ENCODE measurements around the gene SLAMF6. TPM values are rescaled to one million over a fixed set of nuclear protein-coding genes. Genes with fewer than 3 reads are reported as not detected.

The SLAMF6 gene
- total and polyA plus RNA-seq, 2 experiments from 2014 or later, result not detected

GRCh38 chr1:160541622-160542302 is 18.7 kb upstream of the SLAMF6 start:
- no peak overlapping the region for H3K4me2 ChIP-seq (ENCODE audit: unreplicated experiment)
- no peak for DNase-seq
- no peaks in the 10 kb centered on the region for H3K9me2 ChIP-seq (ENCODE audit: insufficient read depth)
- no peaks in the 10 kb centered on the region for H3K79me2 ChIP-seq (ENCODE audit: insufficient read depth)
- WGBS, 2 experiments (ENCODE audit: low coverage in 1 of 2, low lambda C conversion rate in 2 of 2, missing lambda C conversion rate in 2 of 2), result 3 to 5% methylated on average over 1 of the region's 1 CpG
- no peak overlapping the region for H2AFZ ChIP-seq
- H4K20me1 ChIP-seq (ENCODE audit: insufficient read depth), result no peaks in the 10 kb centered on the region
- no peak for TF ChIP-seq EZH2phosphoT487 (IDR thresholded peaks at IDR 0.05; ENCODE audit: insufficient read depth, low read depth)
- no peak for TF ChIP-seq EZH2 (IDR thresholded peaks at IDR 0.05; ENCODE audit: insufficient read depth, poor library complexity, severe bottlenecking)
- H3K4me1 ChIP-seq (ENCODE audit: insufficient read depth), result no peaks in the 10 kb centered on the region
- in situ Hi-C loops (cut with MboI), result no loop called here
- no peaks in the 10 kb centered on the region for H3K27me3 ChIP-seq (replicated peaks; ENCODE audit: insufficient read depth)
- H3F3A ChIP-seq (ENCODE audit: insufficient read depth), result no peaks in the 10 kb centered on the region
- H3K27ac ChIP-seq, result no peak overlapping the region
- H3K9me3 ChIP-seq (ENCODE audit: low read depth), result no peaks in the 10 kb centered on the region
- H3K4me3 ChIP-seq, result no peak overlapping the region
- H3K9ac ChIP-seq, result no peak overlapping the region
- no peaks in the 10 kb centered on the region for H3K36me3 ChIP-seq (ENCODE audit: low read depth)

- no peaks in the 10 kb centered on the region for H3K27me3 ChIP-seq (replicated peaks; ENCODE audit: insufficient read depth)
- H3K4me2 ChIP-seq (ENCODE audit: unreplicated experiment), result no peak overlapping the region
- H2AFZ ChIP-seq, result no peak overlapping the region
- no peaks in the 10 kb centered on the region for H3K79me2 ChIP-seq (ENCODE audit: insufficient read depth)
- H3F3A ChIP-seq (ENCODE audit: insufficient read depth), result no peaks in the 10 kb centered on the region
- in situ Hi-C loops (cut with MboI), result no loop called here
- no peak overlapping the region for H3K4me3 ChIP-seq
- no peaks in the 10 kb centered on the region for H3K9me3 ChIP-seq (ENCODE audit: low read depth)
- H3K9me2 ChIP-seq (ENCODE audit: insufficient read depth), result no peaks in the 10 kb centered on the region
- no peaks in the 10 kb centered on the region for H3K4me1 ChIP-seq (ENCODE audit: insufficient read depth)
- H3K36me3 ChIP-seq (ENCODE audit: low read depth), result no peaks in the 10 kb centered on the region
- no peak overlapping the region for H3K27ac ChIP-seq
- no peak for DNase-seq
- H4K20me1 ChIP-seq (ENCODE audit: insufficient read depth), result no peaks in the 10 kb centered on the region
- TF ChIP-seq EZH2phosphoT487 (IDR thresholded peaks at IDR 0.05; ENCODE audit: insufficient read depth, low read depth) (no peak), EZH2 (IDR thresholded peaks at IDR 0.05; ENCODE audit: insufficient read depth, poor library complexity, severe bottlenecking) (no peak)
- no peak overlapping the region for H3K9ac ChIP-seq
These were observed 17.8 kb upstream of the SLAMF6 start for GRCh38 chr1:160540859-160541233.

DNA sequence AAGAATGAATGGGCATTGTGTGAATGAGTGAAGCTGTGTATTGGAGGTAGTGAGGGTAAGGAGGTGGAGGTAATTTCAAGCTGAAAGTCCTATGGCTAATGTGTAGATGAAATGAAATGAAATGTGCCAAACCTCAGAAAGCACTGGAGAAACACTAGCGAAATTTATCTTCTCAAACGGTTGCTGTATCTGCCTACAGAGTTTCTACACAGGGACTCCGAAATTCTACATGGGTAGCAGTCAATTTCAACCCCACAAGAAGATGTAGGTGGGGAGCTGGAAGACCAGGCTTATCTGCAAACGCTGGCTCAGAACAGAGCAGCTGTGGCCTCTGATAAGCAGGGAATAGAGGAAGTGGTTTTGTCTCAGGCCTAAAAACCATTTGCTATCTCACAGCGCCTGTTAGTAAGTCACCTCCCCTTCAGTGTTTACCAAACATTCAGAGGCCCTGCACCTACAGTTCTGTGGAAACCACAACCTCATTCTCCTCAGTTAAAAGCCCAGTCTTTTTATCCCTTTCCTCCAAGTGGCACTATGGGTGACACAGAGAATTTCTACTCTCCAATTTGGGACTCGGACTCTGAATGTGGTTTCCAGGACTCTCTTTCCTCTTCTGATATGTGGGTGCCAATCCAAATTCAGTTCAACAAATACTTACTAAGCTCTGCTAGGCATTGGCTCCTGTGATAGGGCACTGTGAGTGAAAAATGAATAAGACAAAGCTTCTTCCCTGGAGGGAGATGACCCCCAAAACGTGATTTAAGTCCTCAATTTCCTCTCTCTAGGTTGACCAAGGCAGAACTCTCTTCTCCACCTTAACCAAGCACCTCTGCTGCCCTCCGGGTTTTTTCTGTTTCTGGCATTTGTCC is 17.2 kb upstream of the SLAMF6 start:
- H3F3A ChIP-seq (ENCODE audit: insufficient read depth), result no peaks in the 10 kb centered on the region
- H3K79me2 ChIP-seq (ENCODE audit: insufficient read depth), result no peaks in the 10 kb centered on the region
- in situ Hi-C loops (cut with MboI), result no loop called here
- no peaks in the 10 kb centered on the region for H3K9me2 ChIP-seq (ENCODE audit: insufficient read depth)
- no peak overlapping the region for H3K27ac ChIP-seq
- 10 to 14% methylated on average over 8 of the region's 8 CpGs for WGBS, 2 experiments (ENCODE audit: low coverage in 1 of 2, low lambda C conversion rate in 2 of 2, missing lambda C conversion rate in 2 of 2)
- no peaks in the 10 kb centered on the region for H3K36me3 ChIP-seq (ENCODE audit: low read depth)
- no peaks in the 10 kb centered on the region for H4K20me1 ChIP-seq (ENCODE audit: insufficient read depth)
- H2AFZ ChIP-seq, result no peak overlapping the region
- H3K9ac ChIP-seq, result no peak overlapping the region
- H3K9me3 ChIP-seq (ENCODE audit: low read depth), result no peaks in the 10 kb centered on the region
- no peak overlapping the region for H3K4me3 ChIP-seq
- TF ChIP-seq EZH2 (IDR thresholded peaks at IDR 0.05; ENCODE audit: insufficient read depth, poor library complexity, severe bottlenecking), result no peak
- no peak for TF ChIP-seq EZH2phosphoT487 (IDR thresholded peaks at IDR 0.05; ENCODE audit: insufficient read depth, low read depth)
- H3K4me1 ChIP-seq (ENCODE audit: insufficient read depth), result no peaks in the 10 kb centered on the region
- DNase-seq, result no peak
- H3K27me3 ChIP-seq (replicated peaks; ENCODE audit: insufficient read depth), result no peaks in the 10 kb centered on the region
- no peak overlapping the region for H3K4me2 ChIP-seq (ENCODE audit: unreplicated experiment)

DNA sequence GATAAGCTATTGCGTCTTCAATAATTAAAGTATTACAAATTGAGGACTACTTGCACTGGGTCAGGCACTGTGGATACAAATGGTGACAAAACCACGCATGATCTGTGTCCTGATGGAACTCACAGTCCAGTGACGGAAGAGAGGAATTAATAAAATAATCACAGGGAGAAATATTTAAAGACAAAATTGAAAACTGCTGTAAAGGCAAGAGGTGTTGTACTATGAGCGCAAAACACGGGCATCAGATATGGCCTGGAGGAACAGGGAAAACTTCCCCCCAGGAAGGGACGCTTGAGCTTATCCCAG is 16.6 kb upstream of the SLAMF6 start:
- no peak for DNase-seq
- no peak overlapping the region for H3K4me2 ChIP-seq (ENCODE audit: unreplicated experiment)
- H4K20me1 ChIP-seq (ENCODE audit: insufficient read depth), result no peaks in the 10 kb centered on the region
- no peaks in the 10 kb centered on the region for H3K79me2 ChIP-seq (ENCODE audit: insufficient read depth)
- no peaks in the 10 kb centered on the region for H3K27me3 ChIP-seq (replicated peaks; ENCODE audit: insufficient read depth)
- no peak overlapping the region for H3K27ac ChIP-seq
- in situ Hi-C loops (cut with MboI), result no loop called here
- H3K9me3 ChIP-seq (ENCODE audit: low read depth), result no peaks in the 10 kb centered on the region
- H3K9me2 ChIP-seq (ENCODE audit: insufficient read depth), result no peaks in the 10 kb centered on the region
- no peak overlapping the region for H3K4me3 ChIP-seq
- 46 to 49% methylated on average over 6 of the region's 6 CpGs for WGBS, 2 experiments (ENCODE audit: low coverage in 1 of 2, low lambda C conversion rate in 2 of 2, missing lambda C conversion rate in 2 of 2)
- no peaks in the 10 kb centered on the region for H3K4me1 ChIP-seq (ENCODE audit: insufficient read depth)
- H3K36me3 ChIP-seq (ENCODE audit: low read depth), result no peaks in the 10 kb centered on the region
- no peak overlapping the region for H2AFZ ChIP-seq
- no peak overlapping the region for H3K9ac ChIP-seq
- H3F3A ChIP-seq (ENCODE audit: insufficient read depth), result no peaks in the 10 kb centered on the region
- TF ChIP-seq EZH2 (IDR thresholded peaks at IDR 0.05; ENCODE audit: insufficient read depth, poor library complexity, severe bottlenecking) (no peak), EZH2phosphoT487 (IDR thresholded peaks at IDR 0.05; ENCODE audit: insufficient read depth, low read depth) (no peak)

Data from GM23248 (cell line).